CD14-positive monocyte (primary cell): Measurements from ENCODE around the gene PLEKHN1. TPM values are rescaled to one million over a fixed set of nuclear protein-coding genes. Genes with fewer than 3 reads are reported as not detected.

Experiments
- DNase-seq, 3 donors: peaks; one replicate each; pipeline ENCODE4 v3.0.0-alpha.2; 2011 to 2022
- H2AFZ ChIP-seq: 2 replicates; pipeline ENCODE4 v1.6.0; 2012; ENCODE audit warnings: mild to moderate bottlenecking, low read depth, low read length, inconsistent platforms; ENCODE audit not compliant: insufficient read depth, poor library complexity, severe bottlenecking
- H3K27ac ChIP-seq, 2 donors: 1 replicate in 1 of 2; 2 replicates in 1 of 2; pipeline ENCODE4 v1.5.1; 2012 to 2013; ENCODE audit warnings: low read length in 2 of 2, control low read depth in 1 of 2, inconsistent platforms in 1 of 2, low read depth in 1 of 2, mild to moderate bottlenecking in 1 of 2
- H3K27me3 ChIP-seq, 2 donors: one replicate each; pipeline versions ENCODE4 v1.6.0 to v1.6.1; 2011 to 2013; ENCODE audit warnings: low read length in 2 of 2; ENCODE audit not compliant: control insufficient read depth in 2 of 2, insufficient read depth in 2 of 2
- H3K36me3 ChIP-seq, 2 donors: replicated peaks in 1 of 2; 1 replicate in 1 of 2; 2 replicates in 1 of 2; pipeline versions ENCODE4 v1.5.1 to v1.6.1; 2012 to 2013; ENCODE audit warnings: low read length in 2 of 2, control low read depth in 1 of 2, inconsistent platforms in 1 of 2, mild to moderate bottlenecking in 1 of 2; ENCODE audit not compliant: insufficient read depth in 2 of 2, control insufficient read depth in 1 of 2
- H3K4me1 ChIP-seq, 2 donors: 1 replicate in 1 of 2; 2 replicates in 1 of 2; pipeline versions ENCODE4 v1.5.1 to v1.6.1; 2012 to 2013; ENCODE audit warnings: low read length in 2 of 2, control low read depth in 1 of 2, inconsistent platforms in 1 of 2, mild to moderate bottlenecking in 1 of 2, moderate library complexity in 1 of 2; ENCODE audit not compliant: insufficient read depth in 2 of 2, control insufficient read depth in 1 of 2
- H3K4me2 ChIP-seq: replicated peaks from 2 replicates; pipeline ENCODE3; 2012; ENCODE audit warnings: low read length, moderate library complexity, mild to moderate bottlenecking; ENCODE audit not compliant: poor library complexity, severe bottlenecking; ENCODE audit errors: extremely low read depth
- H3K4me3 ChIP-seq, 3 experiments: fragments of 200-600 bp in 1 of 3; sonication (generic) in 1 of 3; replicated peaks in 1 of 3; 1 replicate in 2 of 3; 2 replicates in 1 of 3; pipeline ENCODE4 v1.5.1; 2011 to 2013; ENCODE audit warnings: low read length in 3 of 3, mild to moderate bottlenecking in 3 of 3, control low read depth in 2 of 3, low read depth in 2 of 3, inconsistent platforms in 1 of 3, moderate library complexity in 1 of 3
- H3K79me2 ChIP-seq: 2 replicates; pipeline ENCODE4 v1.6.0; 2012; ENCODE audit warnings: mild to moderate bottlenecking, control low read depth, inconsistent platforms, low read length, moderate library complexity; ENCODE audit not compliant: insufficient read depth
- H3K9ac ChIP-seq: 2 replicates; pipeline ENCODE4 v1.6.0; 2017; ENCODE audit warnings: low read length, mild to moderate bottlenecking; ENCODE audit not compliant: insufficient read depth, poor library complexity, severe bottlenecking
- H3K9me3 ChIP-seq, 2 donors: replicated peaks in 1 of 2; 1 replicate in 1 of 2; 2 replicates in 1 of 2; pipeline versions ENCODE4 v1.5.1 to v1.6.1; 2012 to 2013; ENCODE audit warnings: low read length in 2 of 2, control low read depth in 1 of 2; ENCODE audit not compliant: control insufficient read depth in 1 of 2, insufficient read depth in 1 of 2
- H4K20me1 ChIP-seq: 2 replicates; pipeline ENCODE4 v1.6.0; 2012; ENCODE audit warnings: mild to moderate bottlenecking, low read length, control low read depth, moderate library complexity; ENCODE audit not compliant: insufficient read depth
- H3K27ac Mint-ChIP-seq, 7 donors: one replicate each; pipeline ENCODE4 v1.8.0; 2020; ENCODE audit warnings: mild to moderate bottlenecking in 7 of 7, mixed read lengths in 7 of 7, moderate library complexity in 6 of 7, inconsistent platforms in 2 of 7
- H3K27me3 Mint-ChIP-seq, 3 donors: one replicate each; pipeline ENCODE4 v1.8.0; 2021 to 2022; ENCODE audit warnings: low read depth in 3 of 3, mild to moderate bottlenecking in 3 of 3, mixed read lengths in 3 of 3, moderate library complexity in 3 of 3, inconsistent platforms in 1 of 3
- H3K36me3 Mint-ChIP-seq, 2 donors: one replicate each; pipeline ENCODE4 v1.8.0; 2020; ENCODE audit warnings: mixed read lengths in 2 of 2, inconsistent platforms in 1 of 2, mild to moderate bottlenecking in 1 of 2
- H3K4me1 Mint-ChIP-seq: one replicate; pipeline ENCODE4 v1.8.0; 2020; ENCODE audit warnings: mild to moderate bottlenecking, mixed read lengths
- H3K4me3 Mint-ChIP-seq, 2 donors: one replicate each; pipeline ENCODE4 v1.8.0; 2020; ENCODE audit warnings: mild to moderate bottlenecking in 2 of 2, mixed read lengths in 2 of 2, moderate library complexity in 1 of 2
- H3K9me3 Mint-ChIP-seq, 7 donors: one replicate each; pipeline ENCODE4 v1.8.0; 2020 to 2022; ENCODE audit warnings: mixed read lengths in 7 of 7, mild to moderate bottlenecking in 6 of 7, moderate library complexity in 6 of 7, inconsistent platforms in 2 of 7
- CTCF ChIP-seq: fragments of 200-600 bp; IDR thresholded peaks from one replicate; pipeline ENCODE4 v1.8.0; 2022; ENCODE audit warnings: antibody characterized with exemption, mild to moderate bottlenecking
- WGBS: methylation state at CpG from one replicate; pipeline ENCODE4 v1.1.5; 2013; ENCODE audit warnings: missing lambda C conversion rate; ENCODE audit not compliant: insufficient coverage; 5-methylcytosine and 5-hydroxymethylcytosine counted together
- intact Hi-C, 2 donors: fragments of 100-400 bp; cut with micrococcal nuclease; formaldehyde crosslinking; loops; one replicate each; pipeline versions ENCODE4 v1.15.0 to v1.15.1; 2023
- polyA plus RNA-seq, 3 donors: library from polyadenylated mRNA; depleted of rRNA in 1 of 3; unstranded in 2 of 3; stranded (reverse) in 1 of 3; fragments of 300-500 nt in 2 of 3; fragments of >200 nt in 1 of 3; fragmentation: Illumina TruSeq in 2 of 3; gene quantifications; 1 replicate in 2 of 3; 2 replicates in 1 of 3; pipeline ENCODE4 v1.2.3, GENCODE V29; 2012 to 2021

Gene PLEKHN1
- polyA plus RNA-seq, 3 donors: 0.21 to 1.5 (median 0.62) TPM

- peaks cover 42% of the 10 kb centered on the region for H4K20me1 ChIP-seq
- peaks cover 0 to 6% (median 0%) of the 10 kb centered on the region in 3 donors for H3K27me3 Mint-ChIP-seq
- intact Hi-C loops: no loop called here
These were observed 15.4 kb upstream of the PLEKHN1 start for GRCh38 chr1:950881-951280.

GRCh38 chr1:951364-951763, 14.9 kb upstream of the PLEKHN1 start:
- Histone ChIP-seq H3K79me2 (no peaks in the 10 kb centered on the region), H2AFZ (no peak overlapping the region), H3K4me3 (no peak overlapping the region), H4K20me1 (peaks cover 41% of the 10 kb centered on the region), H3K36me3 (peaks cover 96 to 100% of the 10 kb centered on the region in 2 donors), H3K9ac (no peak overlapping the region), H3K4me2 (no peak overlapping the region), H3K9me3 (no peaks in the 10 kb centered on the region), H3K4me1 (peaks cover 0 to 17% of the 10 kb centered on the region in 2 donors), H3K27me3 (no peaks in the 10 kb centered on the region), H3K27ac (no peak overlapping the region)
- Mint-ChIP-seq H3K36me3 (peaks cover 86 to 99% of the 10 kb centered on the region in 2 donors), H3K4me1 (peaks cover 15% of the 10 kb centered on the region), H3K27me3 (peaks cover 0 to 6% (median 0%) of the 10 kb centered on the region in 3 donors), H3K9me3 (no peaks in the 10 kb centered on the region), H3K27ac (peak overlapping the region in 1 of 7 donors; percentile 19), H3K4me3 (no peak overlapping the region)
- 87% methylated on average over 6 of the region's 6 CpGs for WGBS
- intact Hi-C loops: no loop called here
- no peak for TF ChIP-seq CTCF
- no peak for DNase-seq

More at GRCh38 chr1:950881-951280, 15.4 kb upstream of the PLEKHN1 start:
- Histone ChIP-seq H3K27me3 (no peaks in the 10 kb centered on the region), H3K36me3 (peaks cover 96 to 100% of the 10 kb centered on the region in 2 donors), H3K27ac (no peak overlapping the region), H3K79me2 (no peaks in the 10 kb centered on the region), H3K4me1 (peaks cover 0 to 12% of the 10 kb centered on the region in 2 donors), H3K9ac (no peak overlapping the region), H3K4me2 (no peak overlapping the region), H3K4me3 (no peak overlapping the region), H3K9me3 (no peaks in the 10 kb centered on the region), H2AFZ (no peak overlapping the region)
- TF ChIP-seq CTCF: no peak
- no peaks in the 10 kb centered on the region for H3K9me3 Mint-ChIP-seq
- peaks cover 10% of the 10 kb centered on the region for H3K4me1 Mint-ChIP-seq
- H3K36me3 Mint-ChIP-seq: peaks cover 85 to 99% of the 10 kb centered on the region in 2 donors
- 94% methylated on average over 12 of the region's 23 CpGs for WGBS
- H3K4me3 Mint-ChIP-seq: no peak overlapping the region
- DNase-seq: no peak
- peak overlapping the region in 1 of 7 donors; percentile 35 for H3K27ac Mint-ChIP-seq
